Astrocyte (in vitro differentiated cells and primary cell): ENCODE data around the gene TOP2A. TPM values are rescaled to one million over a fixed set of nuclear protein-coding genes. Genes with fewer than 3 reads are reported as not detected.

ENCODE experiments used
- DNase-seq: peaks from one replicate; pipeline ENCODE4 v3.0.0-alpha.2; 2010; ENCODE audit warnings: low read depth
- FAIRE-seq: peaks from 2 replicates; lab custom pipeline; 2011; peaks lifted over from hg19 to GRCh38; lab: Jason Lieb, UNC
- H2AFZ ChIP-seq: 2 replicates; pipeline ENCODE4 v1.6.0; 2012; ENCODE audit warnings: low read depth, low read length, inconsistent platforms
- H3K27ac ChIP-seq: 2 replicates; pipeline ENCODE4 v1.5.1; 2011; ENCODE audit warnings: low read depth, low read length, inconsistent platforms
- H3K27me3 ChIP-seq: 2 replicates; pipeline ENCODE4 v1.6.0; 2011; ENCODE audit warnings: low read length, inconsistent platforms; ENCODE audit not compliant: insufficient read depth
- H3K36me3 ChIP-seq: 2 replicates; pipeline ENCODE4 v1.5.1; 2011; ENCODE audit warnings: low read length, inconsistent platforms; ENCODE audit not compliant: insufficient read depth
- H3K4me1 ChIP-seq: 2 replicates; pipeline ENCODE4 v1.5.1; 2011; ENCODE audit warnings: low read length, inconsistent platforms; ENCODE audit not compliant: insufficient read depth
- H3K4me2 ChIP-seq: 2 replicates; pipeline ENCODE4 v1.6.0; 2012; ENCODE audit warnings: low read length, inconsistent platforms
- H3K4me3 ChIP-seq: 2 replicates; pipeline ENCODE4 v1.5.1; 2011; ENCODE audit warnings: low read depth, mild to moderate bottlenecking, low read length, inconsistent platforms; ENCODE audit not compliant: insufficient read depth
- H3K79me2 ChIP-seq: 2 replicates; pipeline ENCODE4 v1.6.0; 2012; ENCODE audit warnings: mild to moderate bottlenecking, low read length, inconsistent platforms; ENCODE audit not compliant: insufficient read depth
- H3K9ac ChIP-seq: 2 replicates; pipeline ENCODE4 v1.6.0; 2012; ENCODE audit warnings: mild to moderate bottlenecking, low read length, inconsistent platforms
- H3K9me3 ChIP-seq: 2 replicates; pipeline ENCODE4 v1.5.1; 2012; ENCODE audit warnings: low read depth, mild to moderate bottlenecking, low read length, inconsistent platforms; ENCODE audit not compliant: insufficient read depth
- H4K20me1 ChIP-seq: 2 replicates; pipeline ENCODE4 v1.6.0; 2012; ENCODE audit warnings: low read length, inconsistent platforms; ENCODE audit not compliant: insufficient read depth
- H3K27ac Mint-ChIP-seq: one replicate; pipeline ENCODE4 v1.8.0; 2021; ENCODE audit warnings: mild to moderate bottlenecking, mixed read lengths; ENCODE audit not compliant: unreplicated experiment
- H3K27me3 Mint-ChIP-seq: one replicate; pipeline ENCODE4 v1.8.0; 2021; ENCODE audit warnings: low read depth, mixed read lengths; ENCODE audit not compliant: unreplicated experiment
- H3K36me3 Mint-ChIP-seq: one replicate; pipeline ENCODE4 v1.8.0; 2021; ENCODE audit warnings: low read depth, mixed read lengths; ENCODE audit not compliant: unreplicated experiment
- H3K4me1 Mint-ChIP-seq: one replicate; pipeline ENCODE4 v1.8.0; 2021; ENCODE audit warnings: low read depth, mixed read lengths; ENCODE audit not compliant: unreplicated experiment
- H3K4me3 Mint-ChIP-seq: one replicate; pipeline ENCODE4 v1.8.0; 2021; ENCODE audit warnings: mild to moderate bottlenecking, moderate library complexity, mixed read lengths; ENCODE audit not compliant: unreplicated experiment
- H3K9me3 Mint-ChIP-seq: one replicate; pipeline ENCODE4 v1.8.0; 2021; ENCODE audit warnings: mild to moderate bottlenecking, mixed read lengths; ENCODE audit not compliant: unreplicated experiment
- CTCF ChIP-seq: IDR thresholded peaks from 2 replicates; pipeline ENCODE4 v1.5.1; 2011; ENCODE audit warnings: low read depth, mild to moderate bottlenecking, inconsistent platforms, low read length, moderate library complexity; ENCODE audit not compliant: insufficient read depth
- EZH2 ChIP-seq: IDR thresholded peaks from 2 replicates; pipeline ENCODE4 v1.6.1; 2012; ENCODE audit warnings: mild to moderate bottlenecking, low read length, inconsistent platforms; ENCODE audit not compliant: insufficient read depth
- total RNA-seq: library from RNA; stranded (reverse); gene quantifications from 2 replicates; pipeline ENCODE4 v1.2.1, GENCODE V29; 2021

TOP2A gene
- total RNA-seq, 1 donor from 2014 or later = 12.6 TPM

DNA sequence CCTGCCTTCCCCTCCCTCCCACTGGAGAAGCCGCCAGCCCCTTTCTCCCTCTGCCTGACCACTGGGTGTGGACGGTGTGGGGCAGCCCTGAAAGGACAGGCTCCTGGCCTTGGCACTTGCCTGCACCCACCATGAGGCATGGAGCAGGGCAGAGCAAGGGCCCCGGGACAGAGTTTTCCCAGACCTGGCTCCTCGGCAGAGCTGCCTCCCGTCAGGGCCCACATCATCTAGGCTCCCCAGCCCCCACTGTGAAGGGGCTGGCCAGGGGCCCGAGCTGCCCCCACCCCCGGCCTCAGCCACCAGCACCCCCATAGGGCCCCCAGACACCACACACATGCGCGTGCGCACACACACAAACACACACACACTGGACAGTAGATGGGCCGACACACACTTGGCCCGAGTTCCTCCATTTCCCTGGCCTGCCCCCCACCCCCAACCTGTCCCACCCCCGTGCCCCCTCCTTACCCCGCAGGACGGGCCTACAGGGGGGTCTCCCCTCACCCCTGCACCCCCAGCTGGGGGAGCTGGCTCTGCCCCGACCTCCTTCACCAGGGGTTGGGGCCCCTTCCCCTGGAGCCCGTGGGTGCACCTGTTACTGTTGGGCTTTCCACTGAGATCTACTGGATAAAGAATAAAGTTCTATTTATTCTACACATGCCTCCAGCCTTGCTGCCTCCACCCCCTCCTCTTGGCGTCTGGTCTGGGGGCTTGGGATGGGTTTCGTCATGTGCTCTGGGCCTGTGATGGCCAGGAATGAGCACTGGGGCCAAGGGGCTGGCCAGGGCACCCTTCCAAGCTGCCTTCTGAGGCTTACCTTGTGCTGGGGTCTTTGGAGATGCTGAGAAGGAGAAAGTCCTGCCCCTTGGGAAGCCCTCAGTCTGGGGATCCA lies 60.5 kb downstream of the TOP2A start:
- H3K36me3 ChIP-seq = peaks cover 13% of the 10 kb centered on the region
- no peaks in the 10 kb centered on the region for H3K9me3 ChIP-seq
- TF ChIP-seq CTCF = no peak
- H3K27ac ChIP-seq = no peak overlapping the region
- Mint-ChIP-seq H3K27me3 (peaks cover 9% of the 10 kb centered on the region), H3K4me1 (peaks cover 6% of the 10 kb centered on the region), H3K36me3 (peaks cover 9% of the 10 kb centered on the region), H3K27ac (no peak overlapping the region), H3K4me3 (no peak overlapping the region), H3K9me3 (no peaks in the 10 kb centered on the region)
- peaks cover 2% of the 10 kb centered on the region for H3K27me3 ChIP-seq
- no peak overlapping the region for H2AFZ ChIP-seq
- H3K4me1 ChIP-seq = no peaks in the 10 kb centered on the region
- H3K4me3 ChIP-seq = no peak overlapping the region
- no peak overlapping the region for H3K9ac ChIP-seq
- no peaks in the 10 kb centered on the region for H3K79me2 ChIP-seq
- FAIRE-seq (no peak), DNase-seq (no peak)
- H4K20me1 ChIP-seq = peaks cover 27% of the 10 kb centered on the region
- H3K4me2 ChIP-seq = no peak overlapping the region

DNA sequence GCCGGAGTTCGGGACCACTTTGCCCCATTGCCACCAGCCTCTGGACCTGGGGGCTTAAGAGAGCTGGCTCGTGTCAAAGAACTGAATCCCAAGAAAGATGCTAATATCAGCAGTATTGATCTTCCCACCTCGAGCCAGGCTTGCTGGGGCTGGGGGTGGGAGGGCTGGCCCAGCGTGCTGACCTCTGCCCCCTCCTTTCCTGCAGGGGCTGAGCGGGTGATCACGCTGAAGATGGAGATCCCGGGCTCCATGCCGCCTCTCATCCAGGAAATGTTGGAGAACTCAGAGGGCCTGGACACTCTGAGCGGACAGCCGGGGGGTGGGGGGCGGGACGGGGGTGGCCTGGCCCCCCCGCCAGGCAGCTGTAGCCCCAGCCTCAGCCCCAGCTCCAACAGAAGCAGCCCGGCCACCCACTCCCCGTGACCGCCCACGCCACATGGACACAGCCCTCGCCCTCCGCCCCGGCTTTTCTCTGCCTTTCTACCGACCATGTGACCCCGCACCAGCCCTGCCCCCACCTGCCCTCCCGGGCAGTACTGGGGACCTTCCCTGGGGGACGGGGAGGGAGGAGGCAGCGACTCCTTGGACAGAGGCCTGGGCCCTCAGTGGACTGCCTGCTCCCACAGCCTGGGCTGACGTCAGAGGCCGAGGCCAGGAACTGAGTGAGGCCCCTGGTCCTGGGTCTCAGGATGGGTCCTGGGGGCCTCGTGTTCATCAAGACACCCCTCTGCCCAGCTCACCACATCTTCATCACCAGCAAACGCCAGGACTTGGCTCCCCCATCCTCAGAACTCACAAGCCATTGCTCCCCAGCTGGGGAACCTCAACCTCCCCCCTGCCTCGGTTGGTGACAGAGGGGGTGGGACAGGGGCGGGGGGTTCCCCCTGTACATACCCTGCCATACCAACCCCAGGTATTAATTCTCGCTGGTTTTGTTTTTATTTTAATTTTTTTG lies 61.6 kb downstream of the TOP2A start:
- H3K9me3 ChIP-seq = no peaks in the 10 kb centered on the region
- H3K4me1 Mint-ChIP-seq = peaks cover 14% of the 10 kb centered on the region
- FAIRE-seq (no peak), DNase-seq (no peak)
- TF ChIP-seq CTCF (no peak), EZH2 (no peak)
- H2AFZ ChIP-seq = no peak overlapping the region
- H3K4me1 ChIP-seq = no peaks in the 10 kb centered on the region
- no peaks in the 10 kb centered on the region for H3K27me3 ChIP-seq
- peaks cover 4% of the 10 kb centered on the region for H3K27me3 Mint-ChIP-seq
- no peak overlapping the region for H3K4me2 ChIP-seq
- H4K20me1 ChIP-seq = peaks cover 38% of the 10 kb centered on the region
- H3K27ac ChIP-seq = no peak overlapping the region
- H3K27ac Mint-ChIP-seq = peak overlapping the region; percentile 83
- no peaks in the 10 kb centered on the region for H3K9me3 Mint-ChIP-seq
- no peak overlapping the region for H3K4me3 Mint-ChIP-seq
- H3K4me3 ChIP-seq = no peak overlapping the region
- H3K79me2 ChIP-seq = peaks cover 4% of the 10 kb centered on the region
- no peak overlapping the region for H3K9ac ChIP-seq
- peaks cover 18% of the 10 kb centered on the region for H3K36me3 ChIP-seq
- H3K36me3 Mint-ChIP-seq = peaks cover 10% of the 10 kb centered on the region
